Measurements from ENCODE around the gene MYOG.

MYOG gene

GRCh38 chr1:203069030-203069747 is 16.6 kb downstream of the MYOG start:
- DNase-seq = no peak

DNA sequence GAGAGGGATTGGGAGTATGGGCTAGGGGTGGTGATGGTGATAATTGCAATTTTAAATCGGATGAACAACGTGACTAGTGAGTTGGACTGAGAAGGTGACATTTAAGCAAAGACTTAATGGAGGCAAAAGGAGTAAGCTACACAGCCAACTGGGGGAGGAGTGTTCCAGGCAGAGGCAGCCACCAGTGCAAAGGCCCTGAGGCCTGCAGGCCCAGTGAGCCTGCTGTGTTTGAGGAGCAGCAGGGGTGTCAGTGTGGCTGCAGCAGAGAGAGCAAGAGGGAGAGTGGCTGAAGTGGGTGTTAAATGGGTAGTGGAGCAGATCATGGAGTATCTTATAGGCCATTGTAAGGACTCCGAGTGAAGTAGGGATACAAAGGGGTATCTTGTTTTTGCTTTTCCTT is 18.8 kb downstream of the MYOG start:
- no peak for DNase-seq

GRCh38 chr1:203065986-203066385 is 19.8 kb downstream of the MYOG start:
- no peak for DNase-seq

DNA sequence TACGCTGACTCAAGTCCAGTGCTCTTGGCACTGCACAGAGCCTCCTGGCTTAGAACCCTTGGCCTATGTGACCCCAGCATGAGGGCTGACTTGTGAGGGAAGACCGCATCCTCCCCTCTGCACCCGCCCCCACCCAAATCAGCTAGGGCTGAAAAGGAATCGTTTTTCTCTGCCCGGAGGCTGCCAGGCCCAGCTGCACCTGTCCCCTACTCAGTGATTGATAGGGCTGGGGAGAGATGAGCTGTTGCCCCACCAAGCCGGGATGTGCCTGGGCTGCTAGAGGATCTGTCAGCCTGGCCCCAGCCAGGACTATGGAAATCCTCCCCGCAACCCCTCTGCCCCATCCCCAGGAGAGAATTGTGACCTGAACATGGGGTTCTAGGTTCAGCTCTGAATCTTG is 20.6 kb downstream of the MYOG start:
- no peak for DNase-seq

GRCh38 chr1:203063287-203063686 is 22.5 kb downstream of the MYOG start:
- no peak for DNase-seq

- no peak for DNase-seq
These were observed 25.7 kb downstream of the MYOG start for GRCh38 chr1:203060115-203060514.

DNA sequence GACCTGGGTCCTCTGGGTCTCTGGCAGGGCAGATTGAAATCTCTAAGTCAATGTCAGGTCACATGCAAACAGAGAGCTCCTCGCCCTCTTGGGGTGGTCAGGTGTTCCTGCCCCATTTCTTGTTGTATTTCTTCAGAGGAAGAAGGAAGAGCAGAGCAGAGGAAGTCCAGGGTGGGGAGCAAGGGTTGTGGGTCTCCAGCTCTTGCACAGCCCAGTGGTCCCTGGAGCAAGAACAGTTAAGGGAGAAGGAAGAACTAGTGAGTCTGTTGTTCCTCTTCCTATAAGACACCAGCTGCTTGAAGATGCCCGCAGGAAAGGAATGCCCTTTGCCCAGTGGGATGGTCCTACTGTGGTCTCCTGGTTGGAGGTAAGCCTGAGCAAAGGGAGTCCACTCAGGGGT is 26.3 kb downstream of the MYOG start:
- no peak for DNase-seq

GRCh38 chr1:203058676-203058935 is 27.2 kb downstream of the MYOG start:
- no peak for DNase-seq

- DNase-seq = no peak
These were observed 27.7 kb downstream of the MYOG start for GRCh38 chr1:203057911-203058675.

DNA sequence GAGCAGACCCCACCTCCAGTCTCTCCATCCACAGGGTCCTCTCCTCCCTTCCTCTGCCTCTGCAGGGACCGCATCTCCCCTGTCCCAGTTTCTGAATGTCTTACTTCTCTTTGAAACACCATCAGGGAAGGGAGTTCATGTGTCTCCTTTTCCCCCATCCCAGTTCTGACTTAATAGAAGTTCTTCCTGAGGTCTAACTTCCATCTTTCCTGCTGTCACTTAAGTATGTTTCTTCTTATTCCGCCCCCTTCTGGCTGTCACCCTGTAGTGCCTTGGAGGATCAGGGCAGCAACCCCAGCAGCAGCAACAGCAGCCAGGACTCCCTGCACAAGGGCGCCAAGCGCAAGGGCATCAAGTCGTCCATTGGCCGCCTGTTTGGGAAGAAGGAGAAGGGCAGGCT is 29.3 kb downstream of the MYOG start:
- no peak for DNase-seq

GRCh38 chr1:203056012-203056411 is 29.8 kb downstream of the MYOG start:
- no peak for DNase-seq

DNA sequence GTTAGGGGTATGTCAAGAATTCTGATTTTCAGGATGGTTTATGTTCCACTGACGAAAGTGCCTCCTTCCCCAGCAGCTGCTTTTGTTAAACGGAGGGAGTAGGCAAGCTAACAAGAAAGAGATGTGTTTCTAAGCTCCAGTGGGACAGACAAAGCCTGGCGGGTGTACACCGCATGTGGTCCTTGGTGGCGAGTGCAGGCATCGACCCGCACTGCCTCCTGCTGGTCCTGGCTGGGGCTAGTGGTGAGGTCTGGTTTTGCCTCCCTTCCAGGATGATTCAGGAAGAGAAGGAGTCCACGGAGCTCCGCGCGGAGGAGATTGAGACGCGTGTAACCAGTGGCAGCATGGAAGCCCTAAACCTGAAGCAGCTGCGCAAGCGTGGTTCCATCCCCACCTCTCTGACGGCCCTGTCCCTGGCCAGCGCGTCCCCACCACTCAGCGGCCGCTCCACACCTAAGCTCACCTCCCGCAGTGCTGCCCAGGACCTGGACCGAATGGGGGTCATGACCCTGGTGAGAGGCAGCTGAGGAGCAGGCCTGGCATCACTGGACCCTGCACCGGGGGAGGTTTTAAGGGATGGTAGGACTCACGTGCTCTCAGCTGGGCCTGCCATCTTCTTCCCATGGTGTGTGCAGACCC is 30.5 kb downstream of the MYOG start:
- DNase-seq = no peak

- DNase-seq = no peak
These were observed 31.2 kb downstream of the MYOG start for GRCh38 chr1:203054642-203055041.

DNA sequence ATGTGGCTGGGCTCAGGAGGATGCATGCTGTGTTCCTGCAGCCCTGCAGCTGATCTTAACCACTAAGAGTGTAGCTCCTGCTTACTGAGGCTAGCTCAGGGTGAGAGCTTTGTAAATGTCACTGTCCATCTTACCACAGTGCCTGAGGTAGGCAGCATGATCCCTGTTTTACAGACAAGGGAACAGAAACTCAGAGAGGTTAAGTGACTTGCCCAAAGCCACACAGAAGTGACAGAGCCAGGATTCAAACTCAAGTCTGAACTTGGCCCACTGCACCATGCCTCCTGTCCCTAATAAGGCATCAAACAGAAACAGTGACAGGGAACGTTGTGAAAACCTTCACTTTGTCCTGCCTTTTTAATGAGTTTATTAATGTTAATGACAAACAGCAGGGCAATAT is 31.6 kb downstream of the MYOG start:
- no peak for DNase-seq

DNA sequence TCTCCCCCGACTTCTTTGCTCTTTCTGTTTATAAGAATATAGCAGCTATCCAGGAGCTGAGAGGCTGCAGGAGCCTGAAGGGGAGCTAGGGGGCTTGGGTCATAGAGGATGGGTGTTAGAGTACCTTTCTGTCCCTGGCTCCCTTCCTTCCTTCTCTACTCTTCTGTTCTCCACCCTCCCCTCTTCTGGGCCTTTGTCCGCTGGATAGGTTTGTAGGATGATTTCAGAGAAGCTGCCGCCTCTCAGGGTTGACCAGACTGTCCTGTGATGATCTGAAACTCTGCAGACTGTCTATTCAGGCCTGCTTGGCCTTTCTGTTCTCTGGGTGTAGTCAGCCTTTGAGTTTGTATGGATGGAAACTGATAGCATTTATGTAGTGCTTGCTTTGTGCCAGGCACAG is 33.2 kb downstream of the MYOG start:
- DNase-seq = no peak

DNA sequence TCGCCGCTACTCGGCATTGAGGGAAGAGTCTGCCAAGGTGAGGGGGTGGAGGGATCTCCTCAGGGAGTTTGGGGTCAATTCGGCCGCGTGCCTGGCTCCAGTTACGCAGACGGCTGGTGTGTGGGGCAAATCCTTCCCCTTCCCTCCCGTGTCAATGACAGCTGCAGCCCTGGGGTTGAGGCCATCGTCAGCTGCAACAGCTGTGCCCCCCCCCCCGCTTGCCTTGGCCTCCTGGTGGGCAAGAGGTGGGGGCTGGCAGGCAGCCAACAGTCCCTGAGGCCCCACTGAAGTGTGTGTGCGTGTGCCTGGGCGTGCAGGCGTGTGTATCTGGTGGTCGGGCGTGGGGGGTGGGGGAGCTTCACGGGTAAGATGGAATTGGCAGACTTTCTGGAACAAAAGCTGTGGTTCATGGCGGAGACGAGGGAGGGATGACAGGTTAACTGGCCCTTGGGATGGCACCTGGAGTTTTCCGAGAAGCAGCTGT is 33.9 kb downstream of the MYOG start:
- DNase-seq = no peak

GRCh38 chr1:203050826-203051225 is 35.0 kb downstream of the MYOG start:
- DNase-seq = no peak

GRCh38 chr1:203049576-203050180 is 36.1 kb downstream of the MYOG start:
- DNase-seq = no peak

- no peak for DNase-seq
These were observed 36.7 kb downstream of the MYOG start for GRCh38 chr1:203049077-203049476.

GRCh38 chr1:203048555-203049051 is 37.2 kb downstream of the MYOG start:
- no peak for DNase-seq

- no peak for DNase-seq
These were observed 37.7 kb downstream of the MYOG start for GRCh38 chr1:203048086-203048485.

DNA sequence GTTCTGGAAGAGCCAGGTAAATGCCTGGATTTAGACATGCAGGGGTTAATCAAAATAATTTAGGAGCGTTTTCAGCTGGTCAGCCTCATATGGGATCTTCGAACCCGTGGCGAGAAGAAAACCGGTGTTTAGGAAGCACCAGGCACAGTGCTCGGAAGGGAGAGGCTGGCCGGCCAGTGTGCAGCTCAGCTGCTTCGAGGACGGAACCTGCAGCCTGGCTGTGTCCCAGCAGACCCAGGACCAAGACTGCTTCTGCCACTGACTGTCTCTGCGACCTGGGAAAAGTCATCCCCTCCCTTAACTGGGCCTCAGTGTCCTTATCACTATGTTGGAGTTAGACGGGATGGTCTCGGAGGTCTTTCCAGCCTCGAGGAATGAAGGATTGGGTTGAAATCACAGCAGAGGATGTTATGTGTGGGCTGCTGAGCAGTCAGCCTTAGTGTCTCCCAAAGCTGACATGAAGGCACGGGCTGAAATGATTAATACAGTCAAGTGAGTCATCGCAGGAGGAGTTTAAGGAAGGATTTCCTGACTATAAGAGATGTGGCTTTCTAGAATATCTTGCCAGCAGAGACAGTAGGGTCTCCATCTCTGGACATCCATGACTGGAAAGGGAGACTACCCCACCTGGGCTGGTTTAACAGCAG is 38.7 kb downstream of the MYOG start:
- no peak for DNase-seq
